Suprapubic skin (tissue), 3 donors: ENCODE data around the gene ADARB1.

Source experiments
- CTCF ChIP-seq, 2 donors: fragments of 200-600 bp in 1 of 2; fragments of 450-650 bp in 1 of 2; sonication (generic) in 1 of 2; IDR thresholded peaks; one replicate each; pipeline ENCODE4 v1.5.1; 2016 to 2019; ENCODE audit warnings: antibody characterized with exemption in 2 of 2, mild to moderate bottlenecking in 1 of 2, moderate library complexity in 1 of 2
- POLR2A ChIP-seq, 2 donors: fragments of 450-650 bp; IDR thresholded peaks; one replicate each; pipeline ENCODE4 v1.6.1; 2017; ENCODE audit warnings: antibody characterized with exemption in 2 of 2, mild to moderate bottlenecking in 2 of 2, moderate library complexity in 2 of 2

- TF ChIP-seq POLR2A (IDR thresholded peaks at IDR 0.05) (no peak), CTCF (IDR thresholded peaks at IDR 0.05) (peak in 1 of 2 donors; percentile 31)
These were observed 28.1 kb downstream of the ADARB1 start for GRCh38 chr21:45102391-45102932.
